ENCODE measurements around the gene MDGA2. TPM values are rescaled to one million over a fixed set of nuclear protein-coding genes. Genes with fewer than 3 reads are reported as not detected.
A peak's percentile ranks its signal among the peaks of the same experiment; 100 is the strongest.

MDGA2 gene
- total and polyA plus RNA-seq, 2 of the 8 experiments (the other 6 are each of a cell fraction or from before 2014, with no cell fraction given) = 0.11 to 0.69 TPM

GRCh38 chr14:47541662-47542061, 133.7 kb downstream of the MDGA2 start:
- no peaks in the 10 kb centered on the region for H3K9me3 ChIP-seq (ENCODE audit: insufficient read depth in 2 of 2, low read depth in 1 of 2, low read length in 1 of 2)
- ChIA-PET POLR2A (ENCODE audit: partially characterized antibody) (no interaction called here), CTCF (ENCODE audit: partially characterized antibody) (no interaction called here)
- no peak overlapping the region for H3K4me3 ChIP-seq (ENCODE audit: extremely low read depth in 1 of 4, insufficient read depth in 2 of 4, low read depth in 3 of 4, low read length in 4 of 4)
- no peak overlapping the region for H4K8ac ChIP-seq (ENCODE audit: extremely low read depth, insufficient read depth, low read length)
- no peak overlapping the region for H3K4ac ChIP-seq (replicated peaks; ENCODE audit: insufficient read length, low read depth, low read length)
- H4K91ac ChIP-seq (replicated peaks; ENCODE audit: insufficient read length, low read length) = no peak overlapping the region
- DNase-seq (ENCODE audit: low read depth in 1 of 2, low spot score in 2 of 2) (no peak), FAIRE-seq (no peak)
- no peak overlapping the region for H3K27ac ChIP-seq (ENCODE audit: low read depth, low read length)
- no peaks in the 10 kb centered on the region for H3K27me3 ChIP-seq (replicated peaks in 1 of 4; ENCODE audit: control insufficient read depth in 3 of 4, extremely low read depth in 1 of 4, insufficient read depth in 3 of 4, low read length in 3 of 4)
- no peak overlapping the region for H2BK120ac ChIP-seq (replicated peaks; ENCODE audit: low read depth, low read length)
- H3K14ac ChIP-seq (ENCODE audit: insufficient read length) = no peak overlapping the region
- no peak overlapping the region for H3K23ac ChIP-seq (ENCODE audit: insufficient read length)
- H3K79me2 ChIP-seq (ENCODE audit: control insufficient read depth in 1 of 2, insufficient read depth in 2 of 2, low read length in 2 of 2) = no peaks in the 10 kb centered on the region
- no peaks in the 10 kb centered on the region for H4K20me1 ChIP-seq (replicated peaks in 1 of 2; ENCODE audit: control insufficient read depth in 1 of 2, insufficient read depth in 2 of 2, low read length in 2 of 2)
- H3K18ac ChIP-seq (ENCODE audit: extremely low read depth, low read length) = no peak overlapping the region
- H3K36me3 ChIP-seq (ENCODE audit: control insufficient read depth in 2 of 4, insufficient read depth in 4 of 4, low read length in 3 of 4) = no peaks in the 10 kb centered on the region
- H2BK20ac ChIP-seq (ENCODE audit: low read length) = no peak overlapping the region
- H2BK5ac ChIP-seq (ENCODE audit: low read depth, low read length) = no peak overlapping the region
- H3K4me1 ChIP-seq (replicated peaks in 1 of 4; ENCODE audit: control insufficient read depth in 3 of 4, insufficient read depth in 4 of 4, low read length in 3 of 4) = peaks cover 0 to 7% (median 2%) of the 10 kb centered on the region in 4 experiments; a peak in 1 of 7 replicates
- no peak overlapping the region for H4K5ac ChIP-seq (ENCODE audit: insufficient read length, low read depth, low read length)
- 79% methylated on average over 4 of the region's 4 CpGs; no CpG with 5 or more reads in 1 of the 2 experiments for WGBS, 2 experiments (ENCODE audit: extremely low coverage in 1 of 2, insufficient coverage in 1 of 2, insufficient read length in 1 of 2, insufficient replicate concordance in 2 of 2, low coverage in 1 of 2, low lambda C conversion rate in 2 of 2, missing lambda C conversion rate in 1 of 2)
- no peak overlapping the region for H2BK12ac ChIP-seq (ENCODE audit: low read depth, low read length)
- H3K56ac ChIP-seq (replicated peaks; ENCODE audit: insufficient read length, low read depth, low read length) = no peak overlapping the region
- no peak overlapping the region for H3K4me2 ChIP-seq (ENCODE audit: insufficient read depth in 1 of 2, low read depth in 2 of 2, low read length in 2 of 2)
- no peak overlapping the region for H2BK15ac ChIP-seq (ENCODE audit: low read length)
- H2AK5ac ChIP-seq (ENCODE audit: low read depth, low read length) = no peak overlapping the region
- H3K79me1 ChIP-seq (ENCODE audit: low read depth, low read length) = no peaks in the 10 kb centered on the region
- no peaks in the 10 kb centered on the region for H3K23me2 ChIP-seq (ENCODE audit: low read depth, low read length)
- 0 out of 2 replicates have a peak overlapping the region, but pooled peaks have one; percentile 66 for H2AFZ ChIP-seq (ENCODE audit: low read length)
- no peak overlapping the region for H3K9ac ChIP-seq (replicated peaks in 1 of 4; ENCODE audit: extremely low read depth in 1 of 4, low read depth in 3 of 4, low read length in 3 of 4)

Data from H1 (cell line).